ENCODE data around the gene RETREG3.
"Not testable (repeated sequence)": the region's sequence is repeated elsewhere in the genome, so short reads cannot be mapped to it uniquely, and the experiment has no call there.

The RETREG3 gene

GRCh38 chr17:42632949-42633444, 23.8 kb upstream of the RETREG3 start:
- no peak overlapping the region for H3K4me3 ChIP-seq (ENCODE audit: low read depth in 1 of 2, low read length in 2 of 2)
- no peaks in the 10 kb centered on the region for H3K4me1 ChIP-seq (ENCODE audit: insufficient read depth, low read length)
- no peaks in the 10 kb centered on the region for H3K27me3 ChIP-seq (ENCODE audit: insufficient read depth, low read length, poor library complexity)
- no peaks in the 10 kb centered on the region for H3K9me3 ChIP-seq (ENCODE audit: insufficient read depth, low read length, severe bottlenecking)
- H3K9ac ChIP-seq (ENCODE audit: low read depth, low read length): no peak overlapping the region
- no peak overlapping the region for H3K4me2 ChIP-seq (ENCODE audit: insufficient read depth, low read length)
- no peaks in the 10 kb centered on the region for H4K20me1 ChIP-seq (ENCODE audit: insufficient read depth, low read length)
- DNase-seq: no peak
- H2AFZ ChIP-seq (ENCODE audit: low read depth, low read length): no peak overlapping the region
- no peak for TF ChIP-seq CTCF (IDR thresholded peaks at IDR 0.05; ENCODE audit: borderline replicate concordance, extremely low read depth, low read length, poor library complexity, severe bottlenecking)
- TF ChIP-seq EZH2 (IDR thresholded peaks at IDR 0.05; ENCODE audit: borderline replicate concordance, low read depth, low read length, severe bottlenecking): no peak
- H3K27ac ChIP-seq (ENCODE audit: low read length): no peak overlapping the region
- H3K36me3 ChIP-seq (ENCODE audit: insufficient read depth, low read length): no peaks in the 10 kb centered on the region
- no peaks in the 10 kb centered on the region for H3K79me2 ChIP-seq (ENCODE audit: insufficient read depth, low read length)
- no peak for ATAC-seq (ENCODE audit: insufficient read depth, low read depth)

GRCh38 chr17:42629411-42630009, 20.3 kb upstream of the RETREG3 start:
- ATAC-seq (ENCODE audit: insufficient read depth, low read depth) (no peak), DNase-seq (no peak)
- no peaks in the 10 kb centered on the region for H3K79me2 ChIP-seq (ENCODE audit: insufficient read depth, low read length)
- no peak overlapping the region for H3K27ac ChIP-seq (ENCODE audit: low read length)
- no peaks in the 10 kb centered on the region for H3K27me3 ChIP-seq (ENCODE audit: insufficient read depth, low read length, poor library complexity)
- H3K36me3 ChIP-seq (ENCODE audit: insufficient read depth, low read length): no peaks in the 10 kb centered on the region
- no peak overlapping the region for H3K4me3 ChIP-seq (ENCODE audit: low read depth in 1 of 2, low read length in 2 of 2)
- no peak for TF ChIP-seq CTCF (IDR thresholded peaks at IDR 0.05; ENCODE audit: borderline replicate concordance, extremely low read depth, low read length, poor library complexity, severe bottlenecking)
- no peak for TF ChIP-seq EZH2 (IDR thresholded peaks at IDR 0.05; ENCODE audit: borderline replicate concordance, low read depth, low read length, severe bottlenecking)
- H3K9me3 ChIP-seq (ENCODE audit: insufficient read depth, low read length, severe bottlenecking): no peaks in the 10 kb centered on the region
- no peaks in the 10 kb centered on the region for H3K4me1 ChIP-seq (ENCODE audit: insufficient read depth, low read length)
- H4K20me1 ChIP-seq (ENCODE audit: insufficient read depth, low read length): no peaks in the 10 kb centered on the region
- H3K9ac ChIP-seq (ENCODE audit: low read depth, low read length): no peak overlapping the region
- no peak overlapping the region for H3K4me2 ChIP-seq (ENCODE audit: insufficient read depth, low read length)
- no peak overlapping the region for H2AFZ ChIP-seq (ENCODE audit: low read depth, low read length)

GRCh38 chr17:42627032-42627764, 18.0 kb upstream of the RETREG3 start:
- H3K27ac ChIP-seq (ENCODE audit: low read length); H3K4me2 ChIP-seq (ENCODE audit: insufficient read depth, low read length); H2AFZ ChIP-seq (ENCODE audit: low read depth, low read length); H3K9ac ChIP-seq (ENCODE audit: low read depth, low read length); ATAC-seq (ENCODE audit: insufficient read depth, low read depth); H3K4me1 ChIP-seq (ENCODE audit: insufficient read depth, low read length); H3K36me3 ChIP-seq (ENCODE audit: insufficient read depth, low read length); H3K9me3 ChIP-seq (ENCODE audit: insufficient read depth, low read length, severe bottlenecking); H3K79me2 ChIP-seq (ENCODE audit: insufficient read depth, low read length); H3K4me3 ChIP-seq (ENCODE audit: low read depth in 1 of 2, low read length in 2 of 2); H3K27me3 ChIP-seq (ENCODE audit: insufficient read depth, low read length, poor library complexity); DNase-seq; H4K20me1 ChIP-seq (ENCODE audit: insufficient read depth, low read length): not testable (repeated sequence)
